HG02840 (cell line): ENCODE measurements around the gene METRNL.

Source experiments
- ATAC-seq: cut with Tn5 transposase; IDR thresholded peaks from one replicate; pipeline ENCODE4 v1.9.1; 2021; ENCODE audit warnings: mild to moderate bottlenecking, moderate library complexity, moderate number of reproducible peaks; ENCODE audit not compliant: unreplicated experiment, low FRiP score

Gene METRNL

GRCh38 chr17:83078378-83079351 lies 744 bp upstream of the METRNL start:
- ATAC-seq: no peak

- ATAC-seq: no peak
Observed at GRCh38 chr17:83079766-83080578, 563 bp downstream of the METRNL start.

GRCh38 chr17:83080579-83080857 lies 1.1 kb downstream of the METRNL start:
- no peak for ATAC-seq

GRCh38 chr17:83080858-83081683 lies 1.7 kb downstream of the METRNL start:
- ATAC-seq: no peak

GRCh38 chr17:83081684-83082201 lies 2.3 kb downstream of the METRNL start:
- no peak for ATAC-seq

- ATAC-seq: no peak
Observed at GRCh38 chr17:83082424-83082823, 3.0 kb downstream of the METRNL start.

DNA sequence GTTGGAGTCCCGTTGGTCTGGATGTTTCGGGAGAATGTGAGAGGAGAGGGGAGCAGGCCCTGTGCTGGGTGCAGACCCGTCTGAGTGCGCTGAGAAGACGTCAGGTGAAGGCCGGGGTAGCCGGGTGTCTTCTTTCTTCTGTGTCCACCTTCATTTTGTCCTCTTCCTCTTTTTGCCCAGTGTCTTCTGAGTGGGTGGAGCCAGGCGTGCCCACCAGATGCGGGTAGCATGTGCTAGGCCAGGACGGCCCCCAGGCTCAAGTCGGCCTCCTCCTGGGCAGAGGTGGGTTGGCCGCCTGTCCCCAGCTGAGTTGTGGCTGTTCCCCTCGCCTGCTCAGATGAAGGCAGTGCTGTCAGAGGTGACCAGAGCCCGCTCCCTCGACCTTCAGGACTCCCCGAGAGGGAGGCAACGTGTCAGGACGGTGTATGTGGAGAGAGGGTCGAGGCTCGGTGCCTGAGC lies 3.5 kb downstream of the METRNL start:
- ATAC-seq: no peak

DNA sequence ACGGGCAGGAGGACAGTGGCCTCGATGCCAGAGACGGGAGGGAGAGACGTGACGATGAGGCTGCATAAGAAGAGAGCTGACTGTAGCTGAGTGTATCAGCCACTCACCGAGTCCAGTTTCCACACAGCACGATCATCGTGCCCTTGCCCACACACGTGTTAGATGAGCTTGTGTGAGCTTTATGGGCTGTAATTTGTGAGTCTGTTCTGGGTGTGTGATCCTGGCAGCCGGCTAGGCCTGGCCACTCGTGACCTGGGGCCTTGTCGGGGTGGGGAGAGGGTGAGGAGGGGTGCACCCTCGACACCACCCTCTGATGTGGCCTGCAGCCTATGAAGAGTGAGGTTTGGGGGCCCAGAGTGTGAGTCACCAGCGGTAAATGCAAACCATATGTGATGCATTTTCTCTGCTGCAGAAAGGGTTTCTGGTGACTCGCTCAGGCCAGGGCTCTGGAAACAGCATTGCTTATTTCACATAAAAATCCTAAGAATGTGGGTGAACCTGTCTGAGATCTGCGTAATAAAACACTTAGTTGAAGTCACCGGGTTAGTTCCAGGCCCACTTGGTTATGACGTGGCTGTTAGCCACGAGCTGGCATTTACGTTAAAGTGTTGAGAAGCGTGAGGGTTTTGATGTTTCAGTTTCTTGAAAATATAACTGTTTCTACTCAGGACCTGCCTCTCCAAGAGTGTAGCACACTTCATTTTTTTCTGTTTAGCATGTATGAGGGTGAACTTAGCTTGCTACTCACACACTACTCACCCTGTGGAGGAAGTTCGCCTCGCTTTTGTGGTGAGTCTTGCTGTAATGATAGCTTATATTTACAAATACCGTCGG lies 4.2 kb downstream of the METRNL start:
- no peak for ATAC-seq

DNA sequence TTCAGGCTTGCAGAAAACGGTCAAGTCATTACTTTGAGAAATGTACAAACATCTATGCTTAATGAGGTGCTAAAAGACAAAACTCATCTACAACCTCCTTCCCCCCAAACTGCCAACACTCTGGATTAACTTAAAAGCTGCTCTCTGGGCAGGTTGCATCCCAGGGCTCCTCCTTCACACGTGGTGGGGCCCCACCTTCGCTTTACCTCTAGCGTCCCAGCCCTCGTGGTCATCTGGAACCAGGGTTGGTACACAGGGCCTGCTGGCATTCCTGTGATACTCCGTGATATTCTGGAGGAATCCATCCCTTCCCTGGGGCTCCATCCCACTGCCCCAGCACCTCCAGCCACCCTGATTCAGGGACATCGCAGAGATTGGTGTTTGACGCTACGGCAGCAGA lies 4.8 kb downstream of the METRNL start:
- no peak for ATAC-seq

- ATAC-seq: no peak
Observed at GRCh38 chr17:83084621-83085056, 5.2 kb downstream of the METRNL start.

- ATAC-seq: no peak
Observed at GRCh38 chr17:83085103-83085502, 5.7 kb downstream of the METRNL start.

DNA sequence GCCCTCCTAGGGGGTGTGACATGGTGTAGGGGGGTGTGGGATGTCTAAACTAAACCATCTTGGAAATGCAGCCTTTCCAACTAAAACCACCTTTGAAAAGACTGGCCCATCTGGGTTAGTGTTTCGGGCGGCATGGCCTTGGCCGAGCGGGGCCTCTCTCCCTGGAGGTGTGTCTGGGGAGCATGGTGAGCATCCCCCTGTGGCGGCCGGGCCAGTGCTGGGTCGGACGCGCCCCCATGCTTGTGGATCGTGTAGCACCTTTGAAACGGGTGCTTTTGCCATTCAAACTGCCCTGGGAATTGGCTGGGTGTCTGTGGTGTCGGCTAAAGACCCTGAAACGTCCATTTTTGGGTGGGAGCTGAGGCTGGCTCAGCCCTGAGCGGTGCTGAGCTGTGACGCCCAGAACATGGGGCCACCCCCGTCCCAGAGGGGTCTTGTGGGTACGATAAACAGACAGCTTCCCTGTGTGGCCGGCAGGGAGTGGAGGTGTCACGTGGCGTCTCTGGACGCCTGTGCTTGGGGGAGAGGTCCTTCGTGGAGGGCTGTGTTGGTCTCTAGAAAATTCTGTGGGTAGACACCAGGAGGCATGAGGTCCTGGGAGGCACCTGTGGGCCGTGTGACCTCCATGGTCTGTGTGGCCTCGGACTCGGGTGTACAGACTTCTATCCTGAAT lies 6.3 kb downstream of the METRNL start:
- ATAC-seq: no peak

DNA sequence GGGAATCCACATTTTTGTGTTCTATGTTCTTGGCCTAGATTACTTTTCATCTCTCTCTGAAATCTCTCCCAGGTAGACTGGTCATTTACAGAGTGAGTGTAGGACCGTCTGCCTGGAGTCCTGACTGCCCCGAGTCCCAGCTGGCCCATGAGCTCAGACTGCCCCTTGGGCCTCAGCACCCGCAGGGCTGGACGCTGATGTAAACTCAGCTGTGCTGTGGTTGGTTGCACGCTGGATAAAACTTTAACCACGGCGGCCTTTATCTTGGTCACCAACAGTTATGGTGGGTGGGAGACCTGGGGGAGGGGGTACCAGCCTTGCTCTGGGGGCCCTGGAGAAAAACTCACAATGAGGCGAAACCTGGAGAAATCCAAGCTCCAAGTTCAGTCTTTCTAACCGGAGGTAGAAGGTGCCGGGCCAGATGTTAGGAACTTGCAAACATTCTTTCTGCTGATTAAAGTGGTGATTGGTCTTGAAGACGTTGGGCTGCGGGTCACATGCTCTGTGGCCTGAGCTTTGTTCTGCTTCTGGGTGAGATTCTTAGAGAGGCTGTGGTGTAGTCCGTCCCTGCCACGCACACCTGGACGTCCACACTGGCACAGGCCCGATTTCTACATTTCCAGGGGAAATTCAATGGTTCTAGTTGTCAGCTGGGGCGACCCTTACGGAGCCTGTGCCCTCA lies 6.9 kb downstream of the METRNL start:
- ATAC-seq: no peak

DNA sequence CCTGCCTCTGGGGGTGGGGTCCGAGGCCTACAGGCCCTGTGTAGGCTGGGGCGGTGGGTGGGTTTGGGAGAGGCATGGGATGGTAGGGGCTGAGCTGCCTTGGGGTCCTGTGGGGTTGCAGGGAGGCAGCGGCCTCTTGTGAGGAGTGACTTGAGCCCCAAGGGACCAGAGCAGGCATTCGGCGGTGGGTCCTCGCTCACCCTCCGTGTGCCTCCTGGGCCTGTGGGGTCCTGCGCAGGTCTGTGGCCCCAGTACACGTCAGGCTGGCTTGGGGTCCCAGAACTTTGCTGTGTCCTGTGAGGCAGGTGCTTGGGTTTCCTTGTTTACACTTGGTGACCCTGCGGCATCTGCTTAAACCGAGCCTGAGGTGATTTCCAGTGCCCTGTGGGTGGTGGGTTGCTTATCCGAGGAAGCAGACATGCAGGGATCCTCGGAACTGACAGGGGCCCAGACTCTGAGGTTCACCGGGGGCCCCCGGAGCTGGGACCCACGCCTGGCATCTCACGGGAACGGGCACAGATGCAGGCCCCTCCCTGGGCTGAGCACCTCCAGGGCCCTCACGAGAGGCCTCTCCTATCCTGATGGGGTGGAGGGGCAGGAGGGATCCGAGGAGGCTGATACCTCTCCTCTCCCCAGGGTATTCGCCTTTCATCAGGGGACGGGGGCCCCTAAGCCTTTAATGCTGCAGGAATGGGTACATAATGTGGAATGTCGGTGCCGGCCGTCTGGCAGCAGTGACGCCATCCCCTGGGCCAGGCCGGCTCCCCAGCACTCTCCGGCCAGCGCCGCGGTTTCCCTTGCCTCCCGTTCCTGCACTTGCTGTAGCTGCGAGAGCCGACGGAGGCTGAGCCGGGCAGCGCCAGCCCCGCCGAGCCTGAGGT lies 7.7 kb downstream of the METRNL start:
- ATAC-seq: no peak

DNA sequence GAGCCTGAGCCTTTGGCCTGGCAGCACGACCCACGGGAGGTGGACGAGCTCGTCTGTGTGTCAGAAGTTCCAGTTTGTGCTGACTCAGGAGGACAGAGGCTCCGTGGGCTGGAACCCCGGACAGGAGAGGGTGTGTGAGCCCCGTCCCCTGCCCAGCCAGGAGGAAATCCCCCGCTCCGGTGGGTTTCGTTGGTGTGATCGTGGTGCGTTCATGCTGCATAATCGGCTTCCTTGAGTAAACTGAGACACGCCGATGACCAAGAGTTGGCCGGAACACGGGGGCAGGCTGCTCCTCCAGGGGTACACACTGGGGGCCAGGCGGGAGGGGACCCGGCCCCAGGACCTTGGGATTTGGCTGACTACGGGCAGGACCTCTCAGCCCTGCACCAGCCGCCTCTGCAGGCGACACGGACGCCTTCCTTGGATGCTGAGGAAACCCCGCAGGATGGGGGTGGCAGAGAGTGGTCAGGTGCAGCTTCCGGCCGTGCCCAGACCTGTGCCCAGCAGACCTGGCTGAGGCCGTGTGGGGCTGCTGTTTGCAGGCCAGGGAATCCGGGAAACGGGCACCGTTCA lies 8.5 kb downstream of the METRNL start:
- no peak for ATAC-seq

DNA sequence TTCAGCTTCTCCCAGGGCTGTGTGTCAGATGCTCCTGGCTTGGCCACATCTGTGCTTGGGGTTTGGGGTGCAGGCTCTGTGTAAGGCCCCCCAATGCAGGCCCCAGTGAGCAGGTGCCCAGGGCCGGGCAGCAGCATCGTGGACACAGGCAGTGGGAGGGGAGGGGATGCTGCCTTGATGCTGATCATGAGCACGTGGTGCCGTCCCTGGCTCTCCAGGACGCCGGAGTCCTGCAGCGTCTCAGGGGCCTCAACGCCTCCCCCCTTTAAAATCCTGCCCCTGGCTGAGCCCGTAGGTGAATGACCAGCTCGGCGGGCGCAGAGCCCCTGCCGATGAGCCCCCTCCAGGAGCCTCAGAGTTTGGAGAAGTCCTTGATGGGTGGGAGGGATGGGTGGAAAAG lies 9.0 kb downstream of the METRNL start:
- ATAC-seq: no peak

DNA sequence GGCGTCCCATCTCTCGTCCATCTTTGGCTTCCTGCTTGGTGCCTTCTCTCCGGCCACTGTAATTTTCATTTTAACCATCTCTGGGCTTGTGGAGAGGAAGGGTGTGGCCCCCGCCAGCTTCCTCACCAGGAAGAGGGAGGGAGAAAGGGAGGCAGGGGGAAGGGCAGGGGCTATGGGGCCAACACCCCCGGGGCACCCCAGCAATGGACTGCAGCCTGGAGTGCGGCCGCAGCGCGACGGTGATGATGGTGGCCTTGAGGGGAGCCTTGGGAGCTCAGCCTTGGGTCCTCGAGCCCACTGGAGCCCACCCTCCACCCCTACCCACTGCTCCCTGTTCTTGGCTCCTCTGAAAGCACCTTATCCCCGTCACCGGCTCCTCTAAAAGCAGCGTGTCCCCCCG lies 9.5 kb downstream of the METRNL start:
- ATAC-seq: no peak
